Measurements from ENCODE around the gene PCNT. TPM values are rescaled to one million over a fixed set of nuclear protein-coding genes. Genes with fewer than 3 reads are reported as not detected.

The PCNT gene
- total and polyA plus RNA-seq, 2 of the 8 experiments (the other 6 are each of a cell fraction or from before 2014, with no cell fraction given) = 9.9 to 45.1 TPM

DNA sequence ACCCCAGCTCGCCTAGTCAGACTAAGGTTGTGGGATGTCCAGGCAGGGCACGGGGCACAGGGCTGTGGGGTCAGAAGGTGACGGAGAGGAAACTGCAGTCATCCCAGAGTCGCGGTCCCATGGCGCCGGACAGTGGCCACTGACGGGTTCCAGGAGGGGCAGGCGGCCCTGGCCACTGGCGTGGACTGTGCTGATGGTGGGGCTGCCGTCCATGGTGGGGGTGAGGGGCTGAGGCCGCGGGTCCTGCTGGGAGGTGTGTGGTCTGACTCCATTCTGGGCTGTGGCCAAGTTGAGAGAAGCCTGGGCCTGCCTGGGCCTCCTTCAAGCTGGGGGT, 32.0 kb downstream of the PCNT start:
- H3K79me1 ChIP-seq (ENCODE audit: low read depth, low read length) = no peaks in the 10 kb centered on the region; the same call in 1 of the 2 replicates
- peaks cover 0 to 15% of the 10 kb centered on the region in 2 experiments for H4K20me1 ChIP-seq (replicated peaks in 1 of 2; ENCODE audit: control insufficient read depth in 1 of 2, insufficient read depth in 2 of 2, low read length in 2 of 2)
- H2AK5ac ChIP-seq (ENCODE audit: low read depth, low read length) = no peak overlapping the region
- no peak overlapping the region for H4K5ac ChIP-seq (ENCODE audit: insufficient read length, low read depth, low read length)
- no peak overlapping the region for H3K23ac ChIP-seq (ENCODE audit: insufficient read length)
- no peak overlapping the region for H3K4me3 ChIP-seq (ENCODE audit: extremely low read depth in 1 of 4, insufficient read depth in 2 of 4, low read depth in 3 of 4, low read length in 4 of 4)
- no peak overlapping the region for H3K27ac ChIP-seq (ENCODE audit: low read depth, low read length)
- FAIRE-seq = no peak
- H4K8ac ChIP-seq (ENCODE audit: extremely low read depth, insufficient read depth, low read length) = no peak overlapping the region
- H3K56ac ChIP-seq (replicated peaks; ENCODE audit: insufficient read length, low read depth, low read length) = no peak overlapping the region
- H3K9me3 ChIP-seq (ENCODE audit: insufficient read depth in 2 of 2, low read depth in 1 of 2, low read length in 1 of 2) = no peaks in the 10 kb centered on the region
- H3K27me3 ChIP-seq (replicated peaks in 1 of 4; ENCODE audit: control insufficient read depth in 3 of 4, extremely low read depth in 1 of 4, insufficient read depth in 3 of 4, low read length in 3 of 4) = no peaks in the 10 kb centered on the region
- H3K4ac ChIP-seq (replicated peaks; ENCODE audit: insufficient read length, low read depth, low read length) = no peak overlapping the region
- no peak overlapping the region for H3K4me2 ChIP-seq (ENCODE audit: insufficient read depth in 1 of 2, low read depth in 2 of 2, low read length in 2 of 2)
- 94% methylated on average over 10 of the region's 13 CpGs; no CpG with 5 or more reads in 1 of the 2 experiments for WGBS, 2 experiments (ENCODE audit: extremely low coverage in 1 of 2, insufficient coverage in 1 of 2, insufficient read length in 1 of 2, insufficient replicate concordance in 2 of 2, low coverage in 1 of 2, low lambda C conversion rate in 2 of 2, missing lambda C conversion rate in 1 of 2)
- no peak overlapping the region for H3K18ac ChIP-seq (ENCODE audit: extremely low read depth, low read length)
- ChIA-PET POLR2A (ENCODE audit: partially characterized antibody) (no interaction called here), CTCF (ENCODE audit: partially characterized antibody) (no interaction called here)
- no peak overlapping the region for H2BK5ac ChIP-seq (ENCODE audit: low read depth, low read length)
- DNase-seq (ENCODE audit: low read depth in 1 of 2, low spot score in 2 of 2) = no peak
- H2BK15ac ChIP-seq (ENCODE audit: low read length) = no peak overlapping the region
- H3K4me1 ChIP-seq (replicated peaks in 1 of 4; ENCODE audit: control insufficient read depth in 3 of 4, insufficient read depth in 4 of 4, low read length in 3 of 4) = no peaks in the 10 kb centered on the region
- H4K91ac ChIP-seq (replicated peaks; ENCODE audit: insufficient read length, low read length) = no peak overlapping the region
- H2BK120ac ChIP-seq (replicated peaks; ENCODE audit: low read depth, low read length) = no peak overlapping the region
- no peak overlapping the region for H3K14ac ChIP-seq (ENCODE audit: insufficient read length)
- H2BK12ac ChIP-seq (ENCODE audit: low read depth, low read length) = no peak overlapping the region
- no peak overlapping the region for H2BK20ac ChIP-seq (ENCODE audit: low read length)
- peaks cover 25 to 49% (median 48%) of the 10 kb centered on the region in 4 experiments for H3K36me3 ChIP-seq (ENCODE audit: control insufficient read depth in 2 of 4, insufficient read depth in 4 of 4, low read length in 3 of 4)
- no peak overlapping the region for H3K9ac ChIP-seq (replicated peaks in 1 of 4; ENCODE audit: extremely low read depth in 1 of 4, low read depth in 3 of 4, low read length in 3 of 4)
- H3K23me2 ChIP-seq (ENCODE audit: low read depth, low read length) = no peaks in the 10 kb centered on the region
- no peak overlapping the region for H2AFZ ChIP-seq (ENCODE audit: low read length)
- no peaks in the 10 kb centered on the region for H3K79me2 ChIP-seq (ENCODE audit: control insufficient read depth in 1 of 2, insufficient read depth in 2 of 2, low read length in 2 of 2)
- no peak for TF ChIP-seq POU5F1 (IDR thresholded peaks at IDR 0.05; ENCODE audit: low read depth, low read length)
- no peak for TF ChIP-seq EGR1 (IDR thresholded peaks at IDR 0.05; ENCODE audit: borderline replicate concordance, low read depth, low read length)
- TF ChIP-seq SP1 (IDR thresholded peaks at IDR 0.05; ENCODE audit: low read depth, low read length) = no peak
- TF ChIP-seq PHF8 (conservative IDR thresholded peaks at IDR 0.05; ENCODE audit: low read depth, low read length) = no peak
- TF ChIP-seq TAF7 (optimal IDR thresholded peaks at IDR 0.05; ENCODE audit: borderline replicate concordance, low read depth, low read length) = no peak
- TF ChIP-seq POLR2A (IDR thresholded peaks at IDR 0.05; ENCODE audit: control extremely low read depth in 1 of 2, low read depth in 2 of 2, low read length in 2 of 2) = no peak
- no peak for TF ChIP-seq SP4 (IDR thresholded peaks at IDR 0.05; ENCODE audit: low read length)
- TF ChIP-seq CTCF (IDR thresholded peaks at IDR 0.05; ENCODE audit: control extremely low read depth in 1 of 3, insufficient read depth in 1 of 3, low read depth in 1 of 3, low read length in 3 of 3) = no peak
- TF ChIP-seq KDM4A (IDR thresholded peaks at IDR 0.05; ENCODE audit: low read depth, low read length, severe bottlenecking) = no peak
- TF ChIP-seq EP300 (IDR thresholded peaks at IDR 0.05; ENCODE audit: borderline replicate concordance in 1 of 2, low read depth in 2 of 2, low read length in 2 of 2) = no peak
